HCT116 (cell line): ENCODE data around the gene ATG5. TPM values are rescaled to one million over a fixed set of nuclear protein-coding genes. Genes with fewer than 3 reads are reported as not detected.

Experiments used
- ATAC-seq: fragments of 200-7000 bp; cut with Tn5 transposase; 2 replicates; pipeline ENCODE4 v1.9.1; 2020; ENCODE audit warnings: mild to moderate bottlenecking, moderate library complexity
- BruUV-seq: library from RNA; stranded (reverse); fragments of 400-500 nt; replicated peaks from 2 replicates; lab custom pipeline; 2021; lab: Mats Ljungman, UMichigan
- CTCF ChIA-PET: fragments of 300-600 bp; sonication (Branson Sonifier 250); formaldehyde crosslinking; loops from one replicate; lab custom pipeline; 2021; ENCODE audit warnings: antibody characterized with exemption; lab: Charles Lee
- POLR2A ChIA-PET: fragments of 300-600, 350-600 bp; sonication (Branson Sonifier 250); formaldehyde crosslinking; loops from one replicate; lab custom pipeline; 2021; ENCODE audit warnings: antibody characterized with exemption; lab: Charles Lee
- RAD21 ChIA-PET, 2 experiments: fragments of 300-600 bp; sonication (Branson Sonifier 250); formaldehyde crosslinking; loops; one replicate each; lab custom pipeline; 2023; ENCODE audit warnings: low total read pairs in 2 of 2; ENCODE audit not compliant: uncharacterized antibody in 2 of 2, unreplicated experiment in 2 of 2, low non-redundant PET in 1 of 2; lab: Charles Lee
- DNase-seq: peaks from one replicate; pipeline ENCODE4 v3.0.0-alpha.2; 2010; ENCODE audit warnings: low read depth, low spot score
- H2AFZ ChIP-seq: fragments of 200-600 bp; shearing (Covaris generic), sonication (generic); 2 replicates; pipeline ENCODE4 v1.6.1; 2017; ENCODE audit warnings: low read depth, mixed run types, mixed read lengths, antibody characterized with exemption, low read length; ENCODE audit not compliant: poor library complexity, severe bottlenecking
- H3K27ac ChIP-seq: 2 replicates; pipeline ENCODE4 v1.5.1; 2012; ENCODE audit warnings: low read depth, low read length
- H3K27me3 ChIP-seq: fragments of 200-600 bp; sonication (generic); 2 replicates; pipeline ENCODE4 v1.6.1; 2016; ENCODE audit warnings: mixed run types, low read length, mixed read lengths; ENCODE audit not compliant: insufficient read depth
- H3K36me3 ChIP-seq, 2 experiments: fragments of 200-500 bp in 1 of 2; fragments of 200-600 bp in 1 of 2; sonication (Bioruptor generic) in 1 of 2; sonication (generic) in 1 of 2; 2 replicates each; pipeline versions ENCODE4 v1.5.1 to v1.6.1; 2014 to 2016; ENCODE audit warnings: low read length in 2 of 2, inconsistent platforms in 1 of 2, mixed read lengths in 1 of 2, mixed run types in 1 of 2; ENCODE audit not compliant: insufficient read depth in 2 of 2, control insufficient read depth in 1 of 2
- H3K4me1 ChIP-seq, 2 experiments: fragments of 200-600 bp in 1 of 2; sonication (generic) in 1 of 2; 2 replicates each; pipeline versions ENCODE4 v1.5.1 to v1.6.1; 2012 to 2017; ENCODE audit warnings: low read length in 2 of 2, inconsistent platforms in 1 of 2, mild to moderate bottlenecking in 1 of 2, mixed read lengths in 1 of 2, mixed run types in 1 of 2, moderate library complexity in 1 of 2; ENCODE audit not compliant: insufficient read depth in 2 of 2, control insufficient read depth in 1 of 2
- H3K4me2 ChIP-seq: fragments of 200-600 bp; sonication (generic); 2 replicates; pipeline ENCODE4 v1.6.1; 2017; ENCODE audit warnings: mixed run types, low read length, mixed read lengths
- H3K4me3 ChIP-seq, 2 experiments: fragments of 200-600 bp in 1 of 2; sonication (generic) in 1 of 2; replicated peaks in 1 of 2; 2 replicates each; pipeline ENCODE4 v1.5.1; 2011 to 2016; ENCODE audit warnings: low read length in 2 of 2, control low read depth in 1 of 2, low read depth in 1 of 2, mild to moderate bottlenecking in 1 of 2, mixed read lengths in 1 of 2, mixed run types in 1 of 2
- H3K79me2 ChIP-seq: fragments of 200-600 bp; sonication (generic); 2 replicates; pipeline ENCODE4 v1.6.1; 2017; ENCODE audit warnings: mild to moderate bottlenecking, mixed run types, low read length, moderate library complexity, mixed read lengths; ENCODE audit not compliant: insufficient read depth
- H3K9ac ChIP-seq: fragments of 200-600 bp; sonication (generic); 2 replicates; pipeline ENCODE4 v1.6.1; 2016; ENCODE audit warnings: low read length, mixed read lengths
- H3K9me2 ChIP-seq: fragments of 200-600 bp; sonication (generic), shearing (Covaris generic); 2 replicates; pipeline ENCODE4 v1.6.1; 2017; ENCODE audit warnings: mixed run types, mild to moderate bottlenecking, moderate library complexity; ENCODE audit not compliant: insufficient read depth
- H3K9me3 ChIP-seq, 2 experiments: fragments of 200-500 bp in 1 of 2; fragments of 200-600 bp in 1 of 2; sonication (Bioruptor generic) in 1 of 2; sonication (generic) in 1 of 2; 2 replicates each; pipeline ENCODE4 v1.6.1; 2014 to 2017; ENCODE audit warnings: low read length in 2 of 2, mixed read lengths in 2 of 2, inconsistent platforms in 1 of 2, low read depth in 1 of 2, mild to moderate bottlenecking in 1 of 2, mixed run types in 1 of 2, moderate library complexity in 1 of 2; ENCODE audit not compliant: control insufficient read depth in 1 of 2, insufficient read depth in 1 of 2
- H4K20me1 ChIP-seq: fragments of 200-600 bp; sonication (generic), shearing (Covaris generic); 2 replicates; pipeline ENCODE4 v1.6.1; 2017; ENCODE audit warnings: mixed run types, mild to moderate bottlenecking, moderate library complexity; ENCODE audit not compliant: insufficient read depth
- CBX3 ChIP-seq: IDR thresholded peaks from 2 replicates; pipeline ENCODE4 v1.6.1; 2012; ENCODE audit warnings: low read depth
- CTCF ChIP-seq, 3 experiments: fragments of 200-600 bp in 1 of 3; sonication (generic) in 1 of 3; IDR thresholded peaks in 2 of 3; conservative IDR thresholded peaks in 1 of 3; 2 replicates each; pipeline ENCODE4 v1.5.1; 2012 to 2017; ENCODE audit warnings: low read depth in 2 of 3, low read length in 2 of 3, antibody characterized with exemption in 1 of 3, borderline replicate concordance in 1 of 3, control low read depth in 1 of 3, mild to moderate bottlenecking in 1 of 3, mixed read lengths in 1 of 3, mixed run types in 1 of 3, moderate library complexity in 1 of 3; ENCODE audit not compliant: insufficient read depth in 1 of 3
- EGR1 ChIP-seq: IDR thresholded peaks from 2 replicates; pipeline ENCODE4 v1.6.1; 2012; ENCODE audit warnings: low read depth
- ELF1 ChIP-seq: IDR thresholded peaks from 2 replicates; pipeline ENCODE4 v1.6.1; 2012; ENCODE audit warnings: low read depth, borderline replicate concordance
- JUND ChIP-seq: IDR thresholded peaks from 2 replicates; pipeline ENCODE4 v1.6.1; 2012
- MAX ChIP-seq: IDR thresholded peaks from 2 replicates; pipeline ENCODE4 v1.6.1; 2012
- POLR2A ChIP-seq: IDR thresholded peaks from 2 replicates; pipeline ENCODE4 v1.7.0; 2011; ENCODE audit warnings: borderline replicate concordance; ENCODE audit not compliant: insufficient read depth, insufficient read length; ENCODE audit errors: extremely low read depth
- POLR2AphosphoS5 ChIP-seq: IDR thresholded peaks from 2 replicates; pipeline ENCODE4 v1.6.1; 2011; ENCODE audit warnings: mild to moderate bottlenecking, low read depth, low read length, moderate library complexity
- RAD21 ChIP-seq: IDR thresholded peaks from 2 replicates; pipeline ENCODE4 v1.6.1; 2012; ENCODE audit warnings: low read depth, mild to moderate bottlenecking
- REST ChIP-seq: IDR thresholded peaks from 2 replicates; pipeline ENCODE4 v1.6.1; 2012; ENCODE audit warnings: low read depth
- SP1 ChIP-seq: IDR thresholded peaks from 2 replicates; pipeline ENCODE4 v1.6.1; 2012; ENCODE audit warnings: low read depth
- SRF ChIP-seq: IDR thresholded peaks from 2 replicates; pipeline ENCODE4 v1.6.1; 2012; ENCODE audit warnings: low read depth
- TCF7L2 ChIP-seq: IDR thresholded peaks from 2 replicates; pipeline ENCODE4 v1.7.0; 2011; ENCODE audit warnings: borderline replicate concordance, inconsistent platforms; ENCODE audit not compliant: insufficient read depth, insufficient read length; ENCODE audit errors: extremely low read depth
- ZFX ChIP-seq: fragments of 450-650 bp; IDR thresholded peaks from 2 replicates; pipeline ENCODE4 v1.6.1; 2017
- ZNF274 ChIP-seq: fragments of 200-500 bp; sonication (Bioruptor generic); IDR thresholded peaks from 2 replicates; pipeline ENCODE4 v1.6.1; 2014; ENCODE audit warnings: mild to moderate bottlenecking, low read depth, low read length, inconsistent platforms
- intact Hi-C: fragments of 100-400 bp; cut with micrococcal nuclease; formaldehyde crosslinking; loops from 2 replicates; pipeline ENCODE4 v1.10.0; 2022
- total RNA-seq: library from RNA; stranded (reverse); gene quantifications from one replicate; pipeline ENCODE4 v1.2.1, GENCODE V29; 2021; ENCODE audit not compliant: unreplicated experiment
- TF ChIP-seq, protein P1 (sequence below): IDR thresholded peaks from 2 replicates; pipeline ENCODE4 v1.6.1; 2012

Gene ATG5
- total RNA-seq, 1 experiment from 2014 or later, result 39.6 TPM

DNA sequence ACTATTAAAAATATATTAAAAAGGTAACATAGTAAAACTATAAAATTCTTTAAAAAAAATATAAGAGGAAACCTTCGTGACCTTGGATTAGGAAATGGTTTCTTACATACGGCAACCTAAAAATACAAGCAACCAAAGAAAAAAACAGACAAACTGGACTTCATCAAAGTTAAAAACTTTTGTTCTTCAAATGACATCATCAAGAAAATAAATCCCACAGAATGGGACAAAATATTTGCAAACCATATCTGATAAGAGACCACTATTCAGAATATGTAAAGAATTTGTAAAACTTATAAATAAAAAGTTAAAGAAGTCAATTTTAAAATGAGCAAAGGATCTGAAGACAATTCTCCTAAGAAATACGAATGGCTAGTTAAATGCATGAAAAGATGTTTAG is 110.0 kb downstream of the ATG5 start (continued):
- no peak for TF ChIP-seq RAD21
- TF ChIP-seq JUND, result no peak
- TF ChIP-seq REST, result no peak
- no peak for TF ChIP-seq CBX3
- TF ChIP-seq ZNF274, result no peak
- TF ChIP-seq SRF, result no peak
- no peak for TF ChIP-seq SP1
- TF ChIP-seq, all 23 proteins: peak for 0

GRCh38 chr6:106214531-106214930 is 111.0 kb downstream of the ATG5 start:
- Histone ChIP-seq H3K9ac (no peak overlapping the region), H4K20me1 (no peaks in the 10 kb centered on the region), H3K36me3 (no peaks in the 10 kb centered on the region), H3K79me2 (peaks cover 6% of the 10 kb centered on the region; the same call in 1 of the 2 replicates), H3K4me1 (no peaks in the 10 kb centered on the region), H3K9me2 (no peaks in the 10 kb centered on the region), H3K27me3 (no peaks in the 10 kb centered on the region), H3K27ac (no peak overlapping the region), H3K9me3 (no peaks in the 10 kb centered on the region), H3K4me3 (no peak overlapping the region), H3K4me2 (no peak overlapping the region), H2AFZ (no peak overlapping the region)
- no TSS peak for BruUV-seq
- RAD21 ChIA-PET, result no interaction called here
- intact Hi-C loops, result no loop called here
- POLR2A ChIA-PET, result no interaction called here
- no peak for DNase-seq
- TF ChIP-seq RAD21 (no peak), ELF1 (no peak), SP1 (no peak), CTCF (IDR thresholded peaks at IDR 0.05 in 2 of 3, conservative IDR thresholded peaks at IDR 0.05 in 1 of 3; ENCODE audit: borderline replicate concordance in 1 of 3, insufficient read depth in 1 of 3, low read depth in 2 of 3, low read length in 2 of 3) (no peak), POLR2AphosphoS5 (no peak), POLR2A (no peak), REST (no peak), JUND (no peak), ZNF274 (no peak), EGR1 (no peak), ZFX (no peak), MAX (no peak), TCF7L2 (no peak)
- TF ChIP-seq, protein P1, sequence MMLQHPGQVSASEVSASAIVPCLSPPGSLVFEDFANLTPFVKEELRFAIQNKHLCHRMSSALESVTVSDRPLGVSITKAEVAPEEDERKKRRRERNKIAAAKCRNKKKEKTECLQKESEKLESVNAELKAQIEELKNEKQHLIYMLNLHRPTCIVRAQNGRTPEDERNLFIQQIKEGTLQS, result no peak
- CTCF ChIA-PET, result interaction anchor here (4.3 kb wide), 1 partner anchor 9 kb away, joined by 29 read pairs; no protein-coding TSS in a partner anchor
- no peak for ATAC-seq
